B cell (primary cell): ENCODE results near the gene GPR15LG. TPM values are rescaled to one million over a fixed set of nuclear protein-coding genes. Genes with fewer than 3 reads are reported as not detected.

Source experiments
- ATAC-seq: fragments of 200-7000 bp; cut with Tn5 transposase; one replicate; pipeline ENCODE4 v1.10.0; 2021; ENCODE audit warnings: low read depth, mild to moderate bottlenecking, moderate number of reproducible peaks, moderate library complexity
- CTCF ChIA-PET: fragments of 350-600 bp; sonication (Branson Sonifier 250); formaldehyde crosslinking; loops from one replicate; lab custom pipeline; 2021; ENCODE audit warnings: antibody characterized with exemption, inconsistent platforms; lab: Charles Lee
- POLR2A ChIA-PET: fragments of 350-600 bp; sonication (Branson Sonifier 250); formaldehyde crosslinking; loops from one replicate; lab custom pipeline; 2021; ENCODE audit warnings: antibody characterized with exemption; lab: Charles Lee
- DNase-seq: peaks from one replicate; pipeline ENCODE4 v3.0.0; 2013
- H2AFZ ChIP-seq: 2 replicates; pipeline ENCODE4 v1.6.1; 2012; ENCODE audit warnings: mild to moderate bottlenecking, low read depth, low read length; ENCODE audit not compliant: insufficient read depth, poor library complexity, severe bottlenecking
- H3K27ac ChIP-seq, 2 donors: 1 replicate in 1 of 2; 2 replicates in 1 of 2; pipeline ENCODE4 v1.5.1; 2012 to 2013; ENCODE audit warnings: low read length in 2 of 2, mild to moderate bottlenecking in 2 of 2, moderate library complexity in 1 of 2
- H3K27me3 ChIP-seq, 4 experiments: fragments of 200-600 bp in 1 of 4; sonication (generic) in 1 of 4; replicated peaks in 1 of 4; 1 replicate in 2 of 4; 2 replicates in 2 of 4; pipeline versions ENCODE4 v1.6.1 to v1.7.0; 2013 to 2016; ENCODE audit warnings: low read length in 3 of 4, mild to moderate bottlenecking in 2 of 4, mixed read lengths in 1 of 4, moderate library complexity in 1 of 4; ENCODE audit not compliant: insufficient read depth in 4 of 4, control insufficient read depth in 3 of 4; ENCODE audit errors: control extremely low read depth in 1 of 4
- H3K36me3 ChIP-seq, 2 experiments: replicated peaks in 1 of 2; 1 replicate in 1 of 2; 2 replicates in 1 of 2; pipeline versions ENCODE4 v1.6.1 to v1.7.1; 2013; ENCODE audit warnings: low read length in 1 of 2; ENCODE audit not compliant: insufficient read depth in 2 of 2, control insufficient read depth in 1 of 2; ENCODE audit errors: control extremely low read depth in 1 of 2, extremely low read depth in 1 of 2
- H3K4me1 ChIP-seq, 2 donors: fragments of 200-600 bp in 1 of 2; sonication (generic) in 1 of 2; 1 replicate in 1 of 2; 2 replicates in 1 of 2; pipeline versions ENCODE4 v1.5.1 to v1.6.1; 2013 to 2017; ENCODE audit warnings: low read length in 2 of 2; ENCODE audit not compliant: control insufficient read depth in 2 of 2, insufficient read depth in 2 of 2
- H3K4me2 ChIP-seq: replicated peaks from 2 replicates; pipeline ENCODE3; 2012; ENCODE audit warnings: mild to moderate bottlenecking, low read depth, low read length; ENCODE audit not compliant: poor library complexity, severe bottlenecking
- H3K4me3 ChIP-seq, 5 experiments: fragments of 200-600 bp in 1 of 5; sonication (generic) in 1 of 5; 1 replicate in 3 of 5; 2 replicates in 2 of 5; pipeline versions ENCODE4 v1.5.1 to v1.7.0; 2011 to 2016; ENCODE audit warnings: low read length in 4 of 5, mild to moderate bottlenecking in 4 of 5, low read depth in 2 of 5, control low read depth in 1 of 5, moderate library complexity in 1 of 5; ENCODE audit not compliant: insufficient read depth in 1 of 5; ENCODE audit errors: control extremely low read depth in 1 of 5, extremely low read depth in 1 of 5
- H3K79me2 ChIP-seq: fragments of 200-600 bp; sonication (generic); one replicate; pipeline ENCODE4 v1.6.0; 2016; ENCODE audit warnings: low read length; ENCODE audit not compliant: control insufficient read depth, insufficient read depth
- H3K9ac ChIP-seq: fragments of 200-600 bp; sonication (generic); 2 replicates; pipeline ENCODE4 v1.6.1; 2017; ENCODE audit warnings: mild to moderate bottlenecking, low read length, moderate library complexity
- H3K9me3 ChIP-seq, 3 donors: one replicate each; pipeline versions ENCODE4 v1.6.1 to v1.7.1; 2013; ENCODE audit warnings: low read length in 2 of 3; ENCODE audit not compliant: control insufficient read depth in 2 of 3, insufficient read depth in 1 of 3; ENCODE audit errors: control extremely low read depth in 1 of 3
- H4K20me1 ChIP-seq: 2 replicates; pipeline ENCODE4 v1.6.0; 2012; ENCODE audit warnings: mild to moderate bottlenecking, low read length; ENCODE audit not compliant: insufficient read depth, control insufficient read depth, poor library complexity, severe bottlenecking
- H3K27ac Mint-ChIP-seq: one replicate; pipeline ENCODE4 v1.8.0; 2021; ENCODE audit warnings: mixed read lengths
- H3K27me3 Mint-ChIP-seq: one replicate; pipeline ENCODE4 v1.8.0; 2021; ENCODE audit warnings: mixed read lengths
- H3K4me1 Mint-ChIP-seq: one replicate; pipeline ENCODE4 v1.8.0; 2021; ENCODE audit warnings: mixed read lengths
- H3K4me3 Mint-ChIP-seq: one replicate; pipeline ENCODE4 v1.8.0; 2021; ENCODE audit warnings: mixed read lengths
- H3K9me3 Mint-ChIP-seq: one replicate; pipeline ENCODE4 v1.8.0; 2022; ENCODE audit warnings: mixed read lengths; ENCODE audit not compliant: insufficient read depth
- CTCF ChIP-seq: fragments of 200-600 bp; IDR thresholded peaks from one replicate; pipeline ENCODE4 v1.8.0; 2022; ENCODE audit warnings: antibody characterized with exemption, mild to moderate bottlenecking
- EZH2 ChIP-seq: IDR thresholded peaks from 2 replicates; pipeline ENCODE4 v1.6.1; 2012; ENCODE audit warnings: borderline replicate concordance, low read depth, mild to moderate bottlenecking, moderate library complexity, low read length; ENCODE audit not compliant: insufficient read depth, poor library complexity, severe bottlenecking
- WGBS: methylation state at CpG from one replicate; pipeline ENCODE4 v1.1.5; 2013; ENCODE audit warnings: missing lambda C conversion rate; ENCODE audit not compliant: insufficient coverage; 5-methylcytosine and 5-hydroxymethylcytosine counted together
- intact Hi-C: fragments of 100-400 bp; cut with micrococcal nuclease; formaldehyde crosslinking; loops from one replicate; pipeline ENCODE4 v1.10.0; 2022
- polyA plus RNA-seq: library from polyadenylated mRNA; depleted of rRNA; stranded (reverse); fragments of >200 nt; gene quantifications from 2 replicates; pipeline ENCODE4 v1.2.3, GENCODE V29; 2012
- total RNA-seq, 2 donors: library from RNA; stranded (reverse); fragments of 120-200 nt in 1 of 2; gene quantifications; 1 replicate in 1 of 2; 2 replicates in 1 of 2; pipeline versions ENCODE4 v1.2.3 to v1.2.4, GENCODE V29; 2013 to 2022

Gene GPR15LG
- total and polyA plus RNA-seq, 2 donors (not counting 1 experiment from before 2014, with no cell fraction given): not detected

GRCh38 chr10:84217746-84218145 lies 44.1 kb downstream of the GPR15LG start:
- no peaks in the 10 kb centered on the region for H3K4me1 Mint-ChIP-seq
- POLR2A ChIA-PET: no interaction called here
- TF ChIP-seq EZH2 (no peak), CTCF (no peak)

GRCh38 chr10:84221916-84222315 lies 48.3 kb downstream of the GPR15LG start:
- POLR2A ChIA-PET: no interaction called here
- no peak overlapping the region for H3K4me3 Mint-ChIP-seq
- H3K36me3 ChIP-seq: no peaks in the 10 kb centered on the region

More at GRCh38 chr10:84217746-84218145, 44.1 kb downstream of the GPR15LG start:
- H3K4me3 ChIP-seq: no peak overlapping the region
- Mint-ChIP-seq H3K27ac (no peak overlapping the region), H3K4me3 (no peak overlapping the region), H3K9me3 (no peaks in the 10 kb centered on the region), H3K27me3 (peaks cover 14% of the 10 kb centered on the region)
- 100% methylated on average over 4 of the region's 4 CpGs for WGBS
- no peak overlapping the region for H3K4me2 ChIP-seq
- peaks cover 0 to 9% (median 0%) of the 10 kb centered on the region in 4 experiments for H3K27me3 ChIP-seq
- H4K20me1 ChIP-seq: no peaks in the 10 kb centered on the region
- no peaks in the 10 kb centered on the region for H3K36me3 ChIP-seq
- no peaks in the 10 kb centered on the region for H3K4me1 ChIP-seq
- ATAC-seq (no peak), DNase-seq (no peak)
- no peak overlapping the region for H3K27ac ChIP-seq
- intact Hi-C loops: no loop called here
- H3K9me3 ChIP-seq: peaks cover 0 to 10% (median 0%) of the 10 kb centered on the region in 3 donors
- no peak overlapping the region for H2AFZ ChIP-seq
- CTCF ChIA-PET: no interaction called here
- H3K79me2 ChIP-seq: no peaks in the 10 kb centered on the region
- H3K9ac ChIP-seq: no peak overlapping the region

More at GRCh38 chr10:84221916-84222315, 48.3 kb downstream of the GPR15LG start:
- Histone ChIP-seq H3K9ac (no peak overlapping the region), H3K4me3 (no peak overlapping the region), H4K20me1 (no peaks in the 10 kb centered on the region), H3K4me1 (no peaks in the 10 kb centered on the region), H3K9me3 (peaks cover 0 to 10% (median 0%) of the 10 kb centered on the region in 3 donors), H2AFZ (no peak overlapping the region), H3K79me2 (no peaks in the 10 kb centered on the region), H3K27ac (no peak overlapping the region), H3K27me3 (peaks cover 0 to 14% (median 1%) of the 10 kb centered on the region in 4 experiments), H3K4me2 (no peak overlapping the region)
- no peak for TF ChIP-seq CTCF
- no peak for TF ChIP-seq EZH2
- H3K9me3 Mint-ChIP-seq: no peaks in the 10 kb centered on the region
- no peaks in the 10 kb centered on the region for H3K4me1 Mint-ChIP-seq
- WGBS: 93% methylated on average over 8 of the region's 8 CpGs
- no peak for DNase-seq
- CTCF ChIA-PET: no interaction called here
- peaks cover 21% of the 10 kb centered on the region for H3K27me3 Mint-ChIP-seq
- intact Hi-C loops: no loop called here
- H3K27ac Mint-ChIP-seq: no peak overlapping the region
- ATAC-seq: no peak
